ENCODE data around the gene PAPOLG.
"Not testable (repeated sequence)": the region's sequence is repeated elsewhere in the genome, so short reads cannot be mapped to it uniquely, and the experiment has no call there.

PAPOLG gene

DNA sequence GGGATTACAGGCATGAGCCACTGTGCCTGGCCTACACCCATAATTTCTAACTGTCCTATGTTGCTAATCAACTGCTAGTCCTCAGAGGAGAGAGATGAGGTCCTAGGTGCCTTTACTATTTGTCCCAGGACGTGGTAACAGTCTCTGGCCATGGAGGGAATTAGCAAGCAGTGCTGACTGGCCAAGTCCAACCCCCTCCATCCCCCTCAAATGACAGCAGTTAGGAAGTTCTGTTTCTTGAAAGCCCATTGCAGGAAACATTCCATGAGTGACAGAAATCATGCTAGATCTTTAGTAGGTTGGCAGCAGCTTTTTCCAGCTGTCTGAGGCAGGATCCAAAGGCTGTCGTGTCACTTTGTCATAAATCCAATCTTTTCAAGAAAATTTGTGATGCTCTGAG, 69.6 kb downstream of the PAPOLG start:
- DNase-seq: no peak

- DNase-seq: no peak
Observed at GRCh38 chr2:60826111-60826510, 70.0 kb downstream of the PAPOLG start.

DNA sequence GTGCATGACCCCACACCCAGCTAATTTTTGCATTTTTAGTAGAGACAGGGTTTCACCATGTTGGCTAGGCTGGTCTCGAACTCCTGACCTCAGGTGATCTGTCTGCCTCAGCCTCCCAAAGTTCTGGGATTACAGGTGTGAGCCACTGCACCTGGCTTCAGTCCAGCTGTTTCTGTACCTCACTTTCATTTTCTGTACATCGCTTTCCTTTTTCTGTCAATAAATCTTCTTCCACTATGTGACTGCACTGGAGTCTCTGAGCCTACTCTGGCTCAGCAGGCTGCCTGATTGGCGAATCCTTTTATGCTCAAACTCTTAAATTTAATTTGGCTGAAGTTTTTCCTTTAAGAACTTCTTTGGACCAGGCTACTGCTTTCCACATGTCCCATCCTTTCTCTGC, 70.8 kb downstream of the PAPOLG start:
- not testable (repeated sequence) for DNase-seq

DNA sequence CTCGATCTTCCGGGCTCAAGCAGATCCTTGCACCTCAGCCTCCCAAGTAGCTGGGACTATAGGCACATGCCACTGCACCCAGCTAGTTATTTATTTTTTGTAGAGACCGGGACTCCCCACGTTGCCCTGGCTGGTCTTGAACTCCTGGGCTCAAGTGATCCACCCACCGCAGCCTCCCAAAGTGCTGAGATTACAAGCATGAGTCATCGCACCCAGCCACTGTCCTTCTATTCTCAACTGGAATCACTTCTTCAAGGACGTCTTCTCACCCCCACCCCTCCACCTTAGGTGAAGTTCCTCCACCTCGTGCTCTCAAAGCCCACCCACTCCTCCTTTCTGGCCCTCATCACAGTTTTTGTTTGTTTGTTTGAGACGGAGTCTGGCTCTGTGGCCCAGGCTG, 71.3 kb downstream of the PAPOLG start:
- no peak for DNase-seq

GRCh38 chr2:60830991-60831390, 74.9 kb downstream of the PAPOLG start:
- no peak for DNase-seq

GRCh38 chr2:60831921-60832320, 75.9 kb downstream of the PAPOLG start:
- no peak for DNase-seq

- no peak for DNase-seq
Observed at GRCh38 chr2:60832621-60833020, 76.6 kb downstream of the PAPOLG start.

DNA sequence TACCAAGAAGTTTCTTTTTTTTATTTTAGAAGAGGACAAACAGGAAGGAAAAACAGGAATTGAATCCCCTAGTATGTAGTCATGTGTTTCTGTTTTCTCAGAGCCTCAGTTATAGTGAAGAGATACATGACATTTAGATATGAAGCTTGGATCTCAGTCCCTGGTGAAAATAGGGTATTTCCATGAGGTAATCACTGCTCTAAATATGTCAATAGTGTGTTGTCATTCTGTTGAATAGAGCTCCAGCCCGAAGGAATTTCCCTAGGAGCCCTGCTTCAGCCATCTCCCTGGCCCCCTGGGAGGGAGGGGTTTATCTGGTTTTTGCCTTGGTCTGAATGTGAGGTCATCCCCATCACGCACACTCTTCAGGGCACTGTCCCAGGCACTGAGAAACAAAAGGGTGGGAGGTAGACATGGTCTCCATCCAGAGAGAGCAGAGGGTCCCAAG, 78.2 kb downstream of the PAPOLG start:
- no peak for DNase-seq

- DNase-seq: no peak
Observed at GRCh38 chr2:60836491-60836890, 80.4 kb downstream of the PAPOLG start.

DNA sequence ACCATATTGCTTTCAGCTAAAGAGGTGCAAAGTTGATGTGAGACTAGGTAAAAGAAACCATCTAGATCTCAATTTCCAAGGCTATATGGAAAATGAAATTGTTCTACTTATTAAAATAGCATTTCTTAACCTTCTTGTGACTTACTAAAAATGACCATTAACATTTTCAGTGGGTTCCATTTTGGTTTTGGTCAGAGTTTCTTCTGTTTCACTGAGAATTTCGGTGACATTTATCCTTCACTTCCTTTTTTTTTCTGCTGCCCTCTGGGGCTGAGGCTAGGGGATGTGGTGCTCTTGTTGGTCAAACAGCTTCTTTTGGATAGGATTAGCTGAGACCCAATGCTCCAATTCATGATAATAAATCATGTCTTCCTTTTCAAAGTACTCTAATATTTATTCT, 81.1 kb downstream of the PAPOLG start:
- no peak for DNase-seq

- DNase-seq: no peak
Observed at GRCh38 chr2:60838481-60838880, 82.4 kb downstream of the PAPOLG start.

DNA sequence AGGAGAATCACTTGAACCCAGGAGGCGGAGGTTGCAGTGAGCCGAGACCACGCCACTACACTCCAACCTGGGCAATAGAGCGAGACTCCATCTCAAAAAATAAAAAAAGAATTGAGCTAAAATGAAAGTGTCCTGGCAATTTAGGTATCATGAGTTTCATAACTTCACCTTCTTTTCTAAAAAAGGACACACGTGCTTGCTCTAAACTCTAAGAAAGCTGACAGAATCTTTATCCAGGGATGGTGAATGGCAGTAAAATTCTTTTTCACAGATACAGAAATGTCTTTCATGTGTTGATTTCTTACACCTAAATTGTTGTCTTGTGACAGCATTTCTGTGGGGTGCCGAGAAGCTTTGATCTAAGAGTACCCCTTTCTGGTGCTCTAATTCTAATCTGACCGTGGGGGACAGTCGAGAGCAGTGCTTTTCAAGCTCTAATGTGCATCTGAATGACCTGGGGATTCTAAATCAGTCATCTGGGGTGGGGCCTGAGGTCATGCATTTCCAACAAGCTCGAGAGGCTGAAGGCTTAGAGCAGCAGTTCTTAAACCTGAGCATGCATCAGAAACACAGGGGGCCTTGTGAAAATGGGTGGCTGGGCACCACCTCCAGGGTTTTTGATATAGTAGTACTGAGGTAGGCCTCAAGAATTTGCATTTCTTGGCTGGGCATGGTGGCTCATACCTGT, 83.2 kb downstream of the PAPOLG start:
- DNase-seq: no peak

- DNase-seq: no peak
Observed at GRCh38 chr2:60840880-60841279, 84.8 kb downstream of the PAPOLG start.

DNA sequence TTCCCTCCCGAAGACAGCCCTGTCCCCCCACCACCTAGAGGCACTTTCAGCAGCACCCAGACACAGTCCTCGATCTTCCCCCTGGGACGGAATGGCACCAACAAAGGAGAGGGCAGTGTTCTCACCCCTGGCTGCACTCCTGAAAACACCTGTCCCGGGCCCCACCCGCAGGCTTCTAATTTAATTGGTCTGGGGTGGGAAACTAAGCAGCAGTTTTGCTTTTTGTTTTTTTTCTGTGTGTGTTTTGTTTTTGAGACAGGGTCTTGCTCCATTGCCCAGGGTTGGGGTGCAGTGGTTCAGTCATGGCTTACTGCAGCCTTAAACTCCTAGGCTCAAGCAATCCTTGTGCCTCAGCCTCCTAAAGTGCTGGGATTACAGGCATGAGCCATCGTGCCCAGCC, 86.9 kb downstream of the PAPOLG start:
- no peak for DNase-seq

DNA sequence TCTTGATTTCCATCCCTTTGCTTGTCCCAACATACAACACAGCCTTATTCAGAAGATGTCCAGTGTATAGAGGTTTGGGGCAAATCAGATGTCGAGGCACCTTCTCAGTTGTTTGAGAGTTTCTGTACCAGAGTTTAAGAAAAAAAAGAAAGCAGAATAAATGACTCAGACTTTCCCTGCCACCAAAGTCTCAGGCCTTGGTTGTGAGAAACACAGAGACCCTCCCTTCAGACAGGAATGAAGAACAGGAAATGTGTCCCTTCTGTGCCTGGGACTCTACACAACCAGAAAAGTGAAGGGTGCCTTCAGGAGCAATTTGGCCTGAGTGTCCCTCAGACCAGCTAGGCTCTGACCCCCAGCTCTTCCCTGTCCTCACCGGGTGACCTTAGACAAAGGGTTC, 88.0 kb downstream of the PAPOLG start:
- DNase-seq: no peak

- DNase-seq: no peak
Observed at GRCh38 chr2:60847854-60848253, 91.8 kb downstream of the PAPOLG start.

Data from GOT3 (cell line).